Gastroesophageal sphincter (tissue), 3 donors: ENCODE results near the gene ANGPTL5.
A peak's percentile ranks its signal among the peaks of the same experiment; 100 is the strongest.

Source experiments
- CTCF ChIP-seq, 4 experiments: fragments of 200-600 bp in 2 of 4; fragments of 450-650 bp in 2 of 4; sonication (generic) in 1 of 4; IDR thresholded peaks; one replicate each; pipeline ENCODE4 v1.5.1; 2017 to 2019; ENCODE audit warnings: antibody characterized with exemption in 4 of 4, mild to moderate bottlenecking in 2 of 4, moderate library complexity in 2 of 4
- POLR2A ChIP-seq, 2 donors: fragments of 450-650 bp; IDR thresholded peaks; one replicate each; pipeline ENCODE4 v1.6.1; 2017; ENCODE audit warnings: antibody characterized with exemption in 2 of 2, mild to moderate bottlenecking in 2 of 2, moderate library complexity in 1 of 2

GRCh38 chr11:101880222-101880621, 36.1 kb downstream of the ANGPTL5 start:
- peak in 1 of 4 experiments; percentile 35 for TF ChIP-seq CTCF (IDR thresholded peaks at IDR 0.05)
- no peak for TF ChIP-seq POLR2A (IDR thresholded peaks at IDR 0.05)
